K562 (cell line): Measurements from ENCODE around the gene POU2F1. TPM values are rescaled to one million over a fixed set of nuclear protein-coding genes. Genes with fewer than 3 reads are reported as not detected.

Experiments
- ATAC-seq: fragments of 200-7000 bp; cut with Tn5 transposase; 3 replicates; pipeline ENCODE4 v1.9.1; 2020; ENCODE audit warnings: moderate library complexity
- BruUV-seq: library from RNA; stranded (reverse); fragments of 400-500 nt; replicated peaks from 2 replicates; lab custom pipeline; 2021; lab: Mats Ljungman, UMichigan
- CTCF ChIA-PET: fragments of 300-600 bp; formaldehyde crosslinking; extraction: SDS; loops from one replicate; lab custom pipeline; 2021; ENCODE audit warnings: low intra/inter-chr PET ratio; lab: Yijun Ruan, JAX
- POLR2A ChIA-PET: fragments of 300-600, 350-650 bp; sonication (Branson Sonifier 250); formaldehyde crosslinking; extraction: SDS; loops from one replicate; lab custom pipeline; 2021; ENCODE audit warnings: antibody characterized with exemption, inconsistent platforms; lab: Yijun Ruan, JAX
- DNase-seq, 4 experiments: peaks; one replicate each; pipeline versions ENCODE4 v3.0.0 to v3.0.0-alpha.2; 2011 to 2018; ENCODE audit warnings: low spot score in 3 of 4, mixed read lengths in 3 of 4; ENCODE audit errors: extremely low read depth in 1 of 4
- FAIRE-seq: peaks from 2 replicates; lab custom pipeline; 2011; peaks lifted over from hg19 to GRCh38; lab: Jason Lieb, UNC
- H2AFZ ChIP-seq: 2 replicates; pipeline ENCODE4 v1.6.0; 2011; ENCODE audit warnings: low read depth, low read length, control low read depth, inconsistent platforms
- H3K27ac ChIP-seq: fragments of 200-600 bp; 3 replicates; pipeline ENCODE4 v1.8.0; 2011; ENCODE audit warnings: low read depth, mild to moderate bottlenecking, control low read depth, inconsistent platforms, low read length, moderate library complexity, mixed read lengths; ENCODE audit errors: extremely low read depth
- H3K27me3 ChIP-seq, 2 experiments: fragments of 300-600 bp in 1 of 2; 2 replicates in 1 of 2; 3 replicates in 1 of 2; pipeline versions ENCODE4 v1.6.0 to v1.8.0; 2011; ENCODE audit warnings: inconsistent platforms in 2 of 2, low read length in 2 of 2, mild to moderate bottlenecking in 1 of 2, mixed read lengths in 1 of 2, moderate library complexity in 1 of 2; ENCODE audit not compliant: control insufficient read depth in 2 of 2, insufficient read depth in 2 of 2
- H3K36me3 ChIP-seq: fragments of 300-600 bp; 3 replicates; pipeline ENCODE4 v1.8.0; 2011; ENCODE audit warnings: mild to moderate bottlenecking, low read length, inconsistent platforms; ENCODE audit not compliant: control insufficient read depth, insufficient read depth
- H3K4me1 ChIP-seq, 2 experiments: fragments of 200-600 bp in 1 of 2; replicated peaks in 1 of 2; 2 replicates in 1 of 2; 3 replicates in 1 of 2; pipeline versions ENCODE4 v1.5.1 to v1.8.0; 2011; ENCODE audit warnings: inconsistent platforms in 2 of 2, low read length in 2 of 2, mild to moderate bottlenecking in 1 of 2, mixed read lengths in 1 of 2, moderate library complexity in 1 of 2; ENCODE audit not compliant: control insufficient read depth in 2 of 2, insufficient read depth in 2 of 2
- H3K4me2 ChIP-seq: 2 replicates; pipeline ENCODE4 v1.6.1; 2011; ENCODE audit warnings: low read length, control low read depth, inconsistent platforms, mixed read lengths; ENCODE audit not compliant: insufficient read depth
- H3K4me3 ChIP-seq: fragments of 200-600 bp; sonication (generic), shearing (Covaris generic); 2 replicates; pipeline ENCODE4 v1.5.1; 2016; ENCODE audit warnings: control low read depth, inconsistent platforms
- H3K79me2 ChIP-seq: fragments of 200-600 bp; 3 replicates; pipeline ENCODE4 v1.8.0; 2011; ENCODE audit warnings: low read length, inconsistent platforms; ENCODE audit not compliant: control insufficient read depth, insufficient read depth
- H3K9ac ChIP-seq, 2 experiments: 2 replicates each; pipeline versions ENCODE4 v1.6.0 to v1.6.1; 2011; ENCODE audit warnings: low read depth in 2 of 2, low read length in 2 of 2, control low read depth in 1 of 2, inconsistent platforms in 1 of 2, mild to moderate bottlenecking in 1 of 2, mixed read lengths in 1 of 2; ENCODE audit not compliant: insufficient read depth in 1 of 2
- H3K9me1 ChIP-seq: one replicate; pipeline ENCODE4 v1.6.0; 2011; ENCODE audit warnings: inconsistent platforms, mild to moderate bottlenecking, low read length, moderate library complexity; ENCODE audit not compliant: control insufficient read depth, insufficient read depth
- H3K9me3 ChIP-seq: replicated peaks from 2 replicates; pipeline ENCODE4 v1.5.1; 2011; ENCODE audit warnings: low read depth, low read length, inconsistent platforms; ENCODE audit not compliant: control insufficient read depth, insufficient read depth
- H4K20me1 ChIP-seq: replicated peaks from 2 replicates; pipeline ENCODE4 v1.6.1; 2011; ENCODE audit warnings: low read length, inconsistent platforms, mixed read lengths; ENCODE audit not compliant: control insufficient read depth, insufficient read depth
- DNMT1 ChIP-seq: fragments of 450-650 bp; IDR thresholded peaks from 2 replicates; pipeline ENCODE4 v1.6.1; 2016; ENCODE audit warnings: antibody characterized with exemption, mild to moderate bottlenecking
- MAFF ChIP-seq: IDR thresholded peaks from 2 replicates; pipeline ENCODE4 v1.6.1; 2012; ENCODE audit warnings: low read length, improper control_type of control experiment
- NR1H2 ChIP-seq: sonication (generic); formaldehyde crosslinking; IDR thresholded peaks from 2 replicates; pipeline ENCODE4 v1.4.0; 2020; ENCODE audit warnings: mild to moderate bottlenecking, missing genetic modification reagents
- NR3C1 ChIP-seq: sonication (generic); formaldehyde crosslinking; IDR thresholded peaks from 2 replicates; pipeline ENCODE4 v1.8.1; 2022; ENCODE audit warnings: missing genetic modification reagents
- STAT5B ChIP-seq: fragments of 250-450 bp; sonication (Bioruptor Pico); IDR thresholded peaks from 2 replicates; pipeline ENCODE4 v1.8.0; 2021; ENCODE audit warnings: mild to moderate bottlenecking, inconsistent platforms
- TBP ChIP-seq: optimal IDR thresholded peaks from 2 replicates; pipeline ENCODE3; 2011; ENCODE audit warnings: low read depth, low read length, improper control_type of control experiment
- TCF3 ChIP-seq: sonication (generic); formaldehyde crosslinking; IDR thresholded peaks from 2 replicates; pipeline ENCODE4 v1.4.0; 2020; ENCODE audit warnings: mild to moderate bottlenecking, missing genetic modification reagents
- THRA ChIP-seq: fragments of 450-650 bp; IDR thresholded peaks from 2 replicates; pipeline ENCODE4 v1.6.1; 2017; ENCODE audit warnings: mild to moderate bottlenecking, moderate library complexity
- TOE1 ChIP-seq, 2 experiments: fragments of 450-650 bp in 1 of 2; sonication (generic) in 1 of 2; formaldehyde crosslinking in 1 of 2; IDR thresholded peaks; 2 replicates each; pipeline versions ENCODE4 v1.7.1 to v1.8.0; 2016 to 2022; ENCODE audit warnings: borderline replicate concordance in 2 of 2, mild to moderate bottlenecking in 2 of 2, antibody characterized with exemption in 1 of 2, inconsistent platforms in 1 of 2, low read depth in 1 of 2, missing genetic modification reagents in 1 of 2, moderate library complexity in 1 of 2
- ZFP1 ChIP-seq: fragments of 450-650 bp; formaldehyde crosslinking; IDR thresholded peaks from 2 replicates; pipeline ENCODE4 v1.4.0; 2020; ENCODE audit warnings: mild to moderate bottlenecking, mixed read lengths
- ZNF311 ChIP-seq: fragments of 250-450 bp; sonication (Bioruptor Pico); IDR thresholded peaks from 2 replicates; pipeline ENCODE4 v1.4.0; 2020; ENCODE audit warnings: mild to moderate bottlenecking, moderate library complexity
- ZNF318 ChIP-seq, 2 experiments: fragments of 450-650 bp; IDR thresholded peaks; 2 replicates each; pipeline ENCODE4 v1.6.1; 2016; ENCODE audit warnings: mild to moderate bottlenecking in 2 of 2, borderline replicate concordance in 1 of 2, low read depth in 1 of 2, moderate library complexity in 1 of 2
- ZNF586 ChIP-seq: fragments of 450-650 bp; formaldehyde crosslinking; conservative IDR thresholded peaks from 2 replicates; pipeline ENCODE4 v1.4.0; 2020; ENCODE audit warnings: mild to moderate bottlenecking, moderate library complexity
- WGBS: fragments of 100-300 bp; shearing (Covaris generic); methylation state at CpG from one replicate; pipeline ENCODE4 v1.1.6; 2016; ENCODE audit warnings: low coverage, mixed read lengths; ENCODE audit not compliant: insufficient coverage; ENCODE audit errors: missing lambda C conversion rate; 5-methylcytosine and 5-hydroxymethylcytosine counted together
- in situ Hi-C: fragments of 300-500 bp; cut with MboI; formaldehyde crosslinking; loops from 4 replicates; pipeline ENCODE4 v1.15.0; 2018; ENCODE audit warnings: inconsistent platforms, mixed read lengths
- intact Hi-C: fragments of 100-400 bp; cut with micrococcal nuclease; formaldehyde crosslinking; loops from 2 replicates; pipeline ENCODE4 v1.14.2; 2022
- polyA plus RNA-seq, 8 experiments: library from polyadenylated mRNA; depleted of rRNA in 4 of 8; stranded (reverse) in 5 of 8; unstranded in 3 of 8; fragments of >200 nt; fragmentation: Nextera tagmentation in 2 of 8; fragmentation: Illumina TruSeq in 1 of 8; extraction: Ambion mirVana in 2 of 8; extraction: Trizol in 1 of 8; gene quantifications; 2 replicates each; pipeline versions ENCODE4 v1.2.1 to v1.2.3, GENCODE V29; 2011 to 2014; ENCODE audit warnings: inconsistent platforms in 1 of 8, missing spikeins in 1 of 8
- total RNA-seq, 7 experiments: library from RNA; depleted of rRNA in 6 of 7; stranded (reverse); fragments of >200 nt in 6 of 7; fragmentation: Illumina TruSeq in 2 of 7; extraction: Trizol in 2 of 7; gene quantifications; 2 replicates each; pipeline versions ENCODE4 v1.2.1 to v1.2.3, GENCODE V29; 2011 to 2021; ENCODE audit warnings: low replicate concordance in 1 of 7

POU2F1 gene
- total and polyA plus RNA-seq, 9 of the 15 experiments (the other 6 are each of a cell fraction or from before 2014, with no cell fraction given): 2.6 to 22.3 (median 8.8) TPM

GRCh38 chr1:167465743-167466142 is 245.1 kb downstream of the POU2F1 start:
- intact Hi-C loops (no loop called here), in situ Hi-C loops (no loop called here)
- Histone ChIP-seq H3K9me3 (no peaks in the 10 kb centered on the region), H3K4me3 (no peak overlapping the region), H3K36me3 (no peaks in the 10 kb centered on the region), H3K79me2 (no peaks in the 10 kb centered on the region), H3K9ac (no peak overlapping the region), H3K4me1 (peaks cover 4% of the 10 kb centered on the region in 2 experiments; a peak in 3 of 5 replicates), H3K27me3 (peaks cover 10 to 29% of the 10 kb centered on the region in 2 experiments; a peak in 4 of 5 replicates), H3K27ac (no peak overlapping the region), H4K20me1 (no peaks in the 10 kb centered on the region), H3K9me1 (no peaks in the 10 kb centered on the region), H3K4me2 (no peak overlapping the region), H2AFZ (no peak overlapping the region)
- TF ChIP-seq THRA (no peak), TCF3 (CRISPR knock-in tag) (no peak), TBP (no peak), STAT5B (CRISPR knock-in tag) (no peak), ZFP1 (CRISPR knock-in tag) (no peak), ZNF586 (CRISPR knock-in tag) (no peak), NR1H2 (CRISPR knock-in tag) (no peak), NR3C1 (CRISPR knock-in tag) (no peak), TOE1 (IDR thresholded peaks at IDR 0.05; ENCODE audit: borderline replicate concordance) (no peak), TOE1 (CRISPR knock-in tag; IDR thresholded peaks at IDR 0.05; ENCODE audit: borderline replicate concordance, low read depth) (no peak), ZNF318 (IDR thresholded peaks at IDR 0.05; ENCODE audit: borderline replicate concordance in 1 of 2, low read depth in 1 of 2) (no peak), MAFF (no peak), DNMT1 (no peak), ZNF311 (CRISPR knock-in tag) (no peak)
- POLR2A ChIA-PET: interaction anchor here (0.6 to 1.8 kb wide), 9 partner anchors 8 to 374 kb away, joined by 3 to 6 read pairs (median 4); no protein-coding TSS in a partner anchor
- FAIRE-seq (no peak), ATAC-seq (no peak), DNase-seq (no peak)
- CTCF ChIA-PET: no interaction called here
- BruUV-seq: no TSS peak
- 18% methylated on average over 1 of the region's 1 CpG for WGBS
